GM23338 (cell line): ENCODE results near the gene UQCR11. TPM values are rescaled to one million over a fixed set of nuclear protein-coding genes. Genes with fewer than 3 reads are reported as not detected.

Experiments
- ATAC-seq: fragments of 200-7000 bp; cut with Tn5 transposase; 3 replicates; pipeline ENCODE4 v1.9.1; 2020
- DNase-seq: peaks from one replicate; pipeline ENCODE4 v3.0.0-alpha.2; 2015; ENCODE audit warnings: low spot score
- H2AFZ ChIP-seq: fragments of 200-600 bp; sonication (generic); 2 replicates; pipeline ENCODE4 v1.8.0; 2016; ENCODE audit warnings: antibody characterized with exemption, mild to moderate bottlenecking, moderate library complexity
- H3F3A ChIP-seq: fragments of 200-600 bp; sonication (generic); replicated peaks from 2 replicates; pipeline ENCODE4 v1.8.0; 2017; ENCODE audit warnings: antibody characterized with exemption, mixed run types, low read depth
- H3K27ac ChIP-seq: fragments of 200-600 bp; sonication (generic); 2 replicates; pipeline ENCODE4 v1.6.1; 2016; ENCODE audit warnings: low read depth
- H3K27me3 ChIP-seq: fragments of 200-600 bp; sonication (generic); 2 replicates; pipeline ENCODE4 v1.8.0; 2016; ENCODE audit warnings: mild to moderate bottlenecking, mixed run types, moderate library complexity; ENCODE audit not compliant: insufficient read depth
- H3K36me3 ChIP-seq: fragments of 200-600 bp; sonication (generic); 2 replicates; pipeline ENCODE4 v1.8.0; 2016; ENCODE audit warnings: mild to moderate bottlenecking; ENCODE audit not compliant: insufficient read depth
- H3K4me1 ChIP-seq: fragments of 200-600 bp; sonication (generic); 2 replicates; pipeline ENCODE4 v1.8.0; 2016; ENCODE audit warnings: mild to moderate bottlenecking, moderate library complexity; ENCODE audit not compliant: insufficient read depth
- H3K4me2 ChIP-seq: fragments of 200-600 bp; sonication (generic); 2 replicates; pipeline ENCODE4 v1.7.1; 2017; ENCODE audit warnings: mixed run types
- H3K4me3 ChIP-seq: fragments of 200-600 bp; sonication (generic); 2 replicates; pipeline ENCODE4 v1.6.1; 2016; ENCODE audit warnings: mixed run types
- H3K79me2 ChIP-seq: fragments of 200-600 bp; sonication (generic); replicated peaks from 2 replicates; pipeline ENCODE4 v1.8.0; 2017; ENCODE audit warnings: mild to moderate bottlenecking; ENCODE audit not compliant: insufficient read depth
- H3K9me2 ChIP-seq: fragments of 200-600 bp; sonication (generic); 2 replicates; pipeline ENCODE4 v1.8.0; 2017; ENCODE audit not compliant: insufficient read depth
- H4K20me1 ChIP-seq: fragments of 200-600 bp; sonication (generic); replicated peaks from 2 replicates; pipeline ENCODE4 v1.8.0; 2017; ENCODE audit warnings: mild to moderate bottlenecking; ENCODE audit not compliant: insufficient read depth
- H3K27ac Mint-ChIP-seq: 2 replicates; pipeline ENCODE4 v1.8.0; 2020; ENCODE audit warnings: inconsistent platforms, mild to moderate bottlenecking, moderate library complexity, mixed read lengths
- H3K27me3 Mint-ChIP-seq: 3 replicates; pipeline ENCODE4 v1.8.0; 2022; ENCODE audit warnings: low read depth, mild to moderate bottlenecking, moderate library complexity, mixed read lengths, inconsistent platforms; ENCODE audit not compliant: insufficient read depth, poor library complexity
- H3K36me3 Mint-ChIP-seq: 3 replicates; pipeline ENCODE4 v1.8.0; 2021; ENCODE audit warnings: low read depth, mild to moderate bottlenecking, inconsistent platforms, moderate library complexity, mixed read lengths
- H3K4me1 Mint-ChIP-seq: 3 replicates; pipeline ENCODE4 v1.8.0; 2020; ENCODE audit warnings: mild to moderate bottlenecking, inconsistent platforms, mixed read lengths
- H3K4me3 Mint-ChIP-seq: 3 replicates; pipeline ENCODE4 v1.8.0; 2021; ENCODE audit warnings: moderate library complexity, mild to moderate bottlenecking, inconsistent platforms, mixed read lengths
- H3K9me3 Mint-ChIP-seq: 3 replicates; pipeline ENCODE4 v1.8.0; 2020; ENCODE audit warnings: moderate library complexity, mild to moderate bottlenecking, inconsistent platforms, mixed read lengths
- CTCF ChIP-seq, 2 experiments: fragments of 200-600 bp in 1 of 2; sonication (generic) in 1 of 2; conservative IDR thresholded peaks; 2 replicates each; pipeline versions ENCODE4 v1.5.1 to v1.6.1; 2016 to 2017; ENCODE audit warnings: antibody characterized with exemption in 2 of 2, low read depth in 2 of 2, mild to moderate bottlenecking in 2 of 2, moderate library complexity in 1 of 2
- JUNB ChIP-seq: IDR thresholded peaks from one replicate; pipeline ENCODE4 v1.6.1; 2016; ENCODE audit warnings: antibody characterized with exemption; ENCODE audit not compliant: unreplicated experiment
- POLR2AphosphoS5 ChIP-seq: IDR thresholded peaks from 2 replicates; pipeline ENCODE4 v1.6.1; 2016; ENCODE audit warnings: antibody characterized with exemption, low read depth
- STAT1 ChIP-seq: IDR thresholded peaks from one replicate; pipeline ENCODE4 v1.6.1; 2016; ENCODE audit warnings: antibody characterized with exemption; ENCODE audit not compliant: unreplicated experiment
- ZNF331 ChIP-seq: fragments of 250-450 bp; sonication (Bioruptor Pico); IDR thresholded peaks from 2 replicates; pipeline ENCODE4 v1.5.0; 2020; ENCODE audit warnings: low read depth, mild to moderate bottlenecking, moderate library complexity
- polyA plus RNA-seq: library from polyadenylated mRNA; unstranded; fragments of >200 nt; fragmentation: Nextera tagmentation; extraction: Ambion mirVana; gene quantifications from 2 replicates; pipeline ENCODE4 v1.2.1, GENCODE V29; 2016
- total RNA-seq: library from RNA; depleted of rRNA; stranded (reverse); fragments of >200 nt; shearing (Covaris generic); gene quantifications from 2 replicates; pipeline ENCODE4 v1.2.3, GENCODE V29; 2014
- TF ChIP-seq, protein P1 (sequence below): fragments of 250-450 bp; sonication (Bioruptor Pico); IDR thresholded peaks from 2 replicates; pipeline ENCODE4 v1.5.0; 2020; ENCODE audit warnings: mild to moderate bottlenecking, moderate library complexity
- TF ChIP-seq, protein P2 (sequence below): IDR thresholded peaks from 2 replicates; pipeline ENCODE4 v1.6.1; 2016; ENCODE audit warnings: antibody characterized with exemption
- TF ChIP-seq, protein P3 (sequence below): IDR thresholded peaks from one replicate; pipeline ENCODE4 v1.6.1; 2018; ENCODE audit warnings: antibody characterized with exemption; ENCODE audit not compliant: unreplicated experiment

Gene UQCR11
- total and polyA plus RNA-seq, 2 experiments from 2014 or later = 46.4 to 413 TPM

DNA sequence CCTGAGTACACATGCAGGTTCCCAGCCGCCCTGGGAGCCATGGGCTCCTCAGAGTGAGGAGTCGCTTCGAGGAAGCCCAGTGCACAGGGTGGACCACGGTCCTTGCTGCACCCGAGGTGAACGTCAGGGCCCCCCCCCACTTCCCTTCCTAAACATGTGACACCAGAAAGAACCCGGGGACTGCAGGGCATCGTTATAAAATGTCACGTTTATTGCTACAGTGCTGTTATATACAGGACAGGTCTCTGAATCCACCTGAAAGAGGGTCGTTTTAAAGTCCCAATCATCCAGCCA lies 3.8 kb upstream of the UQCR11 start:
- H3K4me3 ChIP-seq = no peak overlapping the region
- H3K9me2 ChIP-seq = no peaks in the 10 kb centered on the region
- peaks cover 8% of the 10 kb centered on the region for H3K4me1 ChIP-seq
- no peaks in the 10 kb centered on the region for H3K9me3 Mint-ChIP-seq
- peak; percentile 36 for DNase-seq
- 0 out of 3 replicates have a peak, but pooled peaks cover 9% of the 10 kb centered on the region for H3K4me1 Mint-ChIP-seq
- ATAC-seq = no peak; the same call in 2 of the 3 replicates
- H3K79me2 ChIP-seq = peaks cover 12% of the 10 kb centered on the region
- H3K4me2 ChIP-seq = no peak overlapping the region
- H3K27ac Mint-ChIP-seq = no peak overlapping the region
- H3K36me3 ChIP-seq = no peaks in the 10 kb centered on the region; the same call in 1 of the 2 replicates
- H3K27ac ChIP-seq = 0 out of 2 replicates have a peak overlapping the region, but pooled peaks have one; percentile 55
- no peaks in the 10 kb centered on the region for H3K27me3 ChIP-seq
- H3K4me3 Mint-ChIP-seq = no peak overlapping the region
- peaks cover 2% of the 10 kb centered on the region for H4K20me1 ChIP-seq
- TF ChIP-seq STAT1 (no peak), ZNF331 (CRISPR knock-in tag) (no peak)
- TF ChIP-seq, protein P1, sequence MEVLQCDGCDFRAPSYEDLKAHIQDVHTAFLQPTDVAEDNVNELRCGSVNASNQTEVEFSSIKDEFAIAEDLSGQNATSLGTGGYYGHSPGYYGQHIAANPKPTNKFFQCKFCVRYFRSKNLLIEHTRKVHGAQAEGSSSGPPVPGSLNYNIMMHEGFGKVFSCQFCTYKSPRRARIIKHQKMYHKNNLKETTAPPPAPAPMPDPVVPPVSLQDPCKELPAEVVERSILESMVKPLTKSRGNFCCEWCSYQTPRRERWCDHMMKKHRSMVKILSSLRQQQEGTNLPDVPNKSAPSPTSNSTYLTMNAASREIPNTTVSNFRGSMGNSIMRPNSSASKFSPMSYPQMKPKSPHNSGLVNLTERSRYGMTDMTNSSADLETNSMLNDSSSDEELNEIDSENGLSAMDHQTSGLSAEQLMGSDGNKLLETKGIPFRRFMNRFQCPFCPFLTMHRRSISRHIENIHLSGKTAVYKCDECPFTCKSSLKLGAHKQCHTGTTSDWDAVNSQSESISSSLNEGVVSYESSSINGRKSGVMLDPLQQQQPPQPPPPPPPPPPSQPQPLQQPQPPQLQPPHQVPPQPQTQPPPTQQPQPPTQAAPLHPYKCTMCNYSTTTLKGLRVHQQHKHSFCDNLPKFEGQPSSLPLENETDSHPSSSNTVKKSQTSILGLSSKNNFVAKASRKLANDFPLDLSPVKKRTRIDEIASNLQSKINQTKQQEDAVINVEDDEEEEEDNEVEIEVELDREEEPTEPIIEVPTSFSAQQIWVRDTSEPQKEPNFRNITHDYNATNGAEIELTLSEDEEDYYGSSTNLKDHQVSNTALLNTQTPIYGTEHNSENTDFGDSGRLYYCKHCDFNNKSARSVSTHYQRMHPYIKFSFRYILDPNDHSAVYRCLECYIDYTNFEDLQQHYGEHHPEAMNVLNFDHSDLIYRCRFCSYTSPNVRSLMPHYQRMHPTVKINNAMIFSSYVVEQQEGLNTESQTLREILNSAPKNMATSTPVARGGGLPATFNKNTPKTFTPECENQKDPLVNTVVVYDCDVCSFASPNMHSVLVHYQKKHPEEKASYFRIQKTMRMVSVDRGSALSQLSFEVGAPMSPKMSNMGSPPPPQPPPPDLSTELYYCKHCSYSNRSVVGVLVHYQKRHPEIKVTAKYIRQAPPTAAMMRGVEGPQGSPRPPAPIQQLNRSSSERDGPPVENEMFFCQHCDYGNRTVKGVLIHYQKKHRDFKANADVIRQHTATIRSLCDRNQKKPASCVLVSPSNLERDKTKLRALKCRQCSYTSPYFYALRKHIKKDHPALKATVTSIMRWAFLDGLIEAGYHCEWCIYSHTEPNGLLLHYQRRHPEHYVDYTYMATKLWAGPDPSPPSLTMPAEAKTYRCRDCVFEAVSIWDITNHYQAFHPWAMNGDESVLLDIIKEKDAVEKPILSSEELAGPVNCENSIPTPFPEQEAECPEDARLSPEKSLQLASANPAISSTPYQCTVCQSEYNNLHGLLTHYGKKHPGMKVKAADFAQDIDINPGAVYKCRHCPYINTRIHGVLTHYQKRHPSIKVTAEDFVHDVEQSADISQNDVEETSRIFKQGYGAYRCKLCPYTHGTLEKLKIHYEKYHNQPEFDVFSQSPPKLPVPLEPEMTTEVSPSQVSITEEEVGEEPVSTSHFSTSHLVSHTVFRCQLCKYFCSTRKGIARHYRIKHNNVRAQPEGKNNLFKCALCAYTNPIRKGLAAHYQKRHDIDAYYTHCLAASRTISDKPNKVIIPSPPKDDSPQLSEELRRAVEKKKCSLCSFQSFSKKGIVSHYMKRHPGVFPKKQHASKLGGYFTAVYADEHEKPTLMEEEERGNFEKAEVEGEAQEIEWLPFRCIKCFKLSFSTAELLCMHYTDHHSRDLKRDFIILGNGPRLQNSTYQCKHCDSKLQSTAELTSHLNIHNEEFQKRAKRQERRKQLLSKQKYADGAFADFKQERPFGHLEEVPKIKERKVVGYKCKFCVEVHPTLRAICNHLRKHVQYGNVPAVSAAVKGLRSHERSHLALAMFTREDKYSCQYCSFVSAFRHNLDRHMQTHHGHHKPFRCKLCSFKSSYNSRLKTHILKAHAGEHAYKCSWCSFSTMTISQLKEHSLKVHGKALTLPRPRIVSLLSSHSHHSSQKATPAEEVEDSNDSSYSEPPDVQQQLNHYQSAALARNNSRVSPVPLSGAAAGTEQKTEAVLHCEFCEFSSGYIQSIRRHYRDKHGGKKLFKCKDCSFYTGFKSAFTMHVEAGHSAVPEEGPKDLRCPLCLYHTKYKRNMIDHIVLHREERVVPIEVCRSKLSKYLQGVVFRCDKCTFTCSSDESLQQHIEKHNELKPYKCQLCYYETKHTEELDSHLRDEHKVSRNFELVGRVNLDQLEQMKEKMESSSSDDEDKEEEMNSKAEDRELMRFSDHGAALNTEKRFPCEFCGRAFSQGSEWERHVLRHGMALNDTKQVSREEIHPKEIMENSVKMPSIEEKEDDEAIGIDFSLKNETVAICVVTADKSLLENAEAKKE (CRISPR knock-in tag) = no peak
- H3K27me3 Mint-ChIP-seq = peaks cover 31% of the 10 kb centered on the region
- peaks cover 43% of the 10 kb centered on the region for H3K36me3 Mint-ChIP-seq
- no peak overlapping the region for H2AFZ ChIP-seq
- H3F3A ChIP-seq = peaks cover 35% of the 10 kb centered on the region

DNA sequence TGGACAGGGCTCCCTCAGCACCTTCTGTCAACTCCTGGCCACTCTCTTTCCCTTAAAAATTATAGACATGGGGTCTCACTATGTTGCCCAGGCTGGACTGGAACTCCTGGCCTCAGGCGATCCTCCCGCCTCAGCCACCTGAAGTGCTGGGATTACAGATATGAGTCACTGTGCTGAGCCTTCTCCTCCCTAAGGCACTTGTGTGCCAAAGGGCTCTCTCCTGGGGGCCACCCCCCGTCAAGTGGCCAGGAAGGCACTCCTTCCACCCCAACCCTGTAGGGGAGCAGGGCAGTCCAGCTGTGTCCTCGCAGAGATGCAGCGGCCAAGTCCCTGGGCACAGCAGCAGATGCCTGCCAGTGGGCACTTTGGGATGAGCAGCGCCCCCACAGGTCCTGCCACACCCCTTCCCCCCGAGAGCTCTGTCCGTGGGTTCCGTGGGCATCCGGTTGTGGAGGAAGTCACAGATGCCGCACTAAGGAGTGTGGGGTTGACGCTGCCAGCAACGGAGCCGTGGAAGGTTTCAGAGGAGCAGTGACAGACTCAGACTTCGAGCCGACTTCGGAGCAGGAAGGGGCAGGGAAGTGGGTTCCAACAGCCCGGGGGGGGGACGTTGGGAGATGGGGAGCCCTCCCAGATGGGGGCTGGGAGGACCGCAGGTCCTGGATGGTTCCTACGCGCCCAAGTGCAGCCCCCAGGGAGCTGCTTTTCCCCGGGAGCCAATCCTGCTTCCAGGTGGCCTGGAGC lies 3.3 kb upstream of the UQCR11 start:
- H3K27me3 Mint-ChIP-seq = peaks cover 28% of the 10 kb centered on the region
- DNase-seq = no peak
- H3K9me3 Mint-ChIP-seq = no peaks in the 10 kb centered on the region
- H3K4me1 ChIP-seq = peaks cover 8% of the 10 kb centered on the region
- H2AFZ ChIP-seq = no peak overlapping the region
- H3K36me3 ChIP-seq = no peaks in the 10 kb centered on the region
- peaks cover 6% of the 10 kb centered on the region for H4K20me1 ChIP-seq
- no peak overlapping the region for H3K4me3 Mint-ChIP-seq
- peaks cover 17% of the 10 kb centered on the region for H3K79me2 ChIP-seq
- no peak overlapping the region for H3K4me3 ChIP-seq
- no peak overlapping the region for H3K27ac ChIP-seq
- H3K9me2 ChIP-seq = no peaks in the 10 kb centered on the region
- H3K4me2 ChIP-seq = no peak overlapping the region
- H3F3A ChIP-seq = peaks cover 35% of the 10 kb centered on the region
- H3K27ac Mint-ChIP-seq = no peak overlapping the region
- H3K4me1 Mint-ChIP-seq = 0 out of 3 replicates have a peak, but pooled peaks cover 9% of the 10 kb centered on the region
- no peaks in the 10 kb centered on the region for H3K27me3 ChIP-seq
- peaks cover 37% of the 10 kb centered on the region for H3K36me3 Mint-ChIP-seq
- ATAC-seq = no peak
- TF ChIP-seq, protein P2, sequence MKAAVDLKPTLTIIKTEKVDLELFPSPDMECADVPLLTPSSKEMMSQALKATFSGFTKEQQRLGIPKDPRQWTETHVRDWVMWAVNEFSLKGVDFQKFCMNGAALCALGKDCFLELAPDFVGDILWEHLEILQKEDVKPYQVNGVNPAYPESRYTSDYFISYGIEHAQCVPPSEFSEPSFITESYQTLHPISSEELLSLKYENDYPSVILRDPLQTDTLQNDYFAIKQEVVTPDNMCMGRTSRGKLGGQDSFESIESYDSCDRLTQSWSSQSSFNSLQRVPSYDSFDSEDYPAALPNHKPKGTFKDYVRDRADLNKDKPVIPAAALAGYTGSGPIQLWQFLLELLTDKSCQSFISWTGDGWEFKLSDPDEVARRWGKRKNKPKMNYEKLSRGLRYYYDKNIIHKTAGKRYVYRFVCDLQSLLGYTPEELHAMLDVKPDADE = no peak
- TF ChIP-seq, protein P3, sequence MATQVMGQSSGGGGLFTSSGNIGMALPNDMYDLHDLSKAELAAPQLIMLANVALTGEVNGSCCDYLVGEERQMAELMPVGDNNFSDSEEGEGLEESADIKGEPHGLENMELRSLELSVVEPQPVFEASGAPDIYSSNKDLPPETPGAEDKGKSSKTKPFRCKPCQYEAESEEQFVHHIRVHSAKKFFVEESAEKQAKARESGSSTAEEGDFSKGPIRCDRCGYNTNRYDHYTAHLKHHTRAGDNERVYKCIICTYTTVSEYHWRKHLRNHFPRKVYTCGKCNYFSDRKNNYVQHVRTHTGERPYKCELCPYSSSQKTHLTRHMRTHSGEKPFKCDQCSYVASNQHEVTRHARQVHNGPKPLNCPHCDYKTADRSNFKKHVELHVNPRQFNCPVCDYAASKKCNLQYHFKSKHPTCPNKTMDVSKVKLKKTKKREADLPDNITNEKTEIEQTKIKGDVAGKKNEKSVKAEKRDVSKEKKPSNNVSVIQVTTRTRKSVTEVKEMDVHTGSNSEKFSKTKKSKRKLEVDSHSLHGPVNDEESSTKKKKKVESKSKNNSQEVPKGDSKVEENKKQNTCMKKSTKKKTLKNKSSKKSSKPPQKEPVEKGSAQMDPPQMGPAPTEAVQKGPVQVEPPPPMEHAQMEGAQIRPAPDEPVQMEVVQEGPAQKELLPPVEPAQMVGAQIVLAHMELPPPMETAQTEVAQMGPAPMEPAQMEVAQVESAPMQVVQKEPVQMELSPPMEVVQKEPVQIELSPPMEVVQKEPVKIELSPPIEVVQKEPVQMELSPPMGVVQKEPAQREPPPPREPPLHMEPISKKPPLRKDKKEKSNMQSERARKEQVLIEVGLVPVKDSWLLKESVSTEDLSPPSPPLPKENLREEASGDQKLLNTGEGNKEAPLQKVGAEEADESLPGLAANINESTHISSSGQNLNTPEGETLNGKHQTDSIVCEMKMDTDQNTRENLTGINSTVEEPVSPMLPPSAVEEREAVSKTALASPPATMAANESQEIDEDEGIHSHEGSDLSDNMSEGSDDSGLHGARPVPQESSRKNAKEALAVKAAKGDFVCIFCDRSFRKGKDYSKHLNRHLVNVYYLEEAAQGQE = no peak
- TF ChIP-seq ZNF331 (CRISPR knock-in tag) = no peak
- TF ChIP-seq POLR2AphosphoS5 = no peak
- no peak for TF ChIP-seq STAT1
- no peak for TF ChIP-seq CTCF (conservative IDR thresholded peaks at IDR 0.05; ENCODE audit: low read depth in 2 of 2)
- no peak for TF ChIP-seq JUNB
